ENCODE measurements around the gene CAPZA1.
"Not testable (repeated sequence)": the region's sequence is repeated elsewhere in the genome, so short reads cannot be mapped to it uniquely, and the experiment has no call there.

CAPZA1 gene

GRCh38 chr1:112624493-112624892 lies 4.9 kb downstream of the CAPZA1 start:
- H2BK5ac ChIP-seq (ENCODE audit: low read depth, low read length, poor library complexity); H3K14ac ChIP-seq (ENCODE audit: low read length); H2AFZ ChIP-seq (ENCODE audit: insufficient read depth, low read length, poor library complexity); H3K36me3 ChIP-seq (ENCODE audit: control insufficient read depth in 1 of 2, insufficient read depth in 2 of 2, low read length in 2 of 2); H3K27ac ChIP-seq (ENCODE audit: low read depth, low read length); H3K27me3 ChIP-seq (ENCODE audit: insufficient read depth, low read length); H3K23ac ChIP-seq (ENCODE audit: low read length); H3K79me1 ChIP-seq (ENCODE audit: low read length); DNase-seq; H3K4ac ChIP-seq (ENCODE audit: low read depth, low read length); H4K8ac ChIP-seq (ENCODE audit: low read depth, low read length); H2AK5ac ChIP-seq (ENCODE audit: low read length); H3K4me1 ChIP-seq (ENCODE audit: control insufficient read depth in 1 of 2, insufficient read depth in 2 of 2, low read length in 2 of 2); H2BK12ac ChIP-seq (ENCODE audit: low read length); H3K9ac ChIP-seq (ENCODE audit: low read length); H4K12ac ChIP-seq (ENCODE audit: low read depth, low read length); H4K91ac ChIP-seq (ENCODE audit: low read depth, low read length); H2BK120ac ChIP-seq (ENCODE audit: insufficient read depth, low read length, poor library complexity); H3K18ac ChIP-seq (ENCODE audit: low read length); H3K9me3 ChIP-seq (ENCODE audit: insufficient read depth, low read depth, low read length); H3K4me3 ChIP-seq (ENCODE audit: low read depth, low read length); H3K4me2 ChIP-seq (ENCODE audit: low read length): not testable (repeated sequence)
- H3K79me2 ChIP-seq (ENCODE audit: control insufficient read depth, insufficient read depth, low read length, poor library complexity) = peaks cover 19% of the 10 kb centered on the region
- WGBS (ENCODE audit: extremely low coverage, insufficient coverage, insufficient read length) = no CpG with 5 or more reads among the region's 5 CpGs

GRCh38 chr1:112625696-112626095 lies 6.1 kb downstream of the CAPZA1 start:
- H2BK12ac ChIP-seq (ENCODE audit: low read length) = no peak overlapping the region
- H3K27me3 ChIP-seq (ENCODE audit: insufficient read depth, low read length) = no peaks in the 10 kb centered on the region
- peaks cover 4 to 6% of the 10 kb centered on the region in 2 experiments for H3K36me3 ChIP-seq (ENCODE audit: control insufficient read depth in 1 of 2, insufficient read depth in 2 of 2, low read length in 2 of 2)
- no peak overlapping the region for H2BK120ac ChIP-seq (ENCODE audit: insufficient read depth, low read length, poor library complexity)
- no peak overlapping the region for H2BK5ac ChIP-seq (ENCODE audit: low read depth, low read length, poor library complexity)
- peak overlapping the region; percentile 41 for H3K4me3 ChIP-seq (ENCODE audit: low read depth, low read length)
- H3K18ac ChIP-seq (ENCODE audit: low read length) = no peak overlapping the region
- H4K91ac ChIP-seq (ENCODE audit: low read depth, low read length) = no peak overlapping the region
- H3K4me2 ChIP-seq (ENCODE audit: low read length) = no peak overlapping the region
- no peak overlapping the region for H3K9ac ChIP-seq (ENCODE audit: low read length)
- H3K79me1 ChIP-seq (ENCODE audit: low read length) = no peaks in the 10 kb centered on the region
- peak overlapping the region; percentile 70 for H3K23ac ChIP-seq (ENCODE audit: low read length)
- peaks cover 16% of the 10 kb centered on the region for H3K79me2 ChIP-seq (ENCODE audit: control insufficient read depth, insufficient read depth, low read length, poor library complexity)
- no peak overlapping the region for H3K27ac ChIP-seq (ENCODE audit: low read depth, low read length)
- H3K4ac ChIP-seq (ENCODE audit: low read depth, low read length) = peak overlapping the region; percentile 60
- H3K14ac ChIP-seq (ENCODE audit: low read length) = no peak overlapping the region
- H4K8ac ChIP-seq (ENCODE audit: low read depth, low read length) = no peak overlapping the region
- no peaks in the 10 kb centered on the region for H3K4me1 ChIP-seq (ENCODE audit: control insufficient read depth in 1 of 2, insufficient read depth in 2 of 2, low read length in 2 of 2)
- WGBS (ENCODE audit: extremely low coverage, insufficient coverage, insufficient read length) = no CpG with 5 or more reads among the region's 2 CpGs
- no peak overlapping the region for H2AK5ac ChIP-seq (ENCODE audit: low read length)
- no peak overlapping the region for H2AFZ ChIP-seq (ENCODE audit: insufficient read depth, low read length, poor library complexity)
- H3K9me3 ChIP-seq (ENCODE audit: insufficient read depth, low read depth, low read length) = no peaks in the 10 kb centered on the region
- no peak overlapping the region for H4K12ac ChIP-seq (ENCODE audit: low read depth, low read length)
- peak; percentile 80 to 92 for DNase-seq

- no peak overlapping the region for H3K27ac ChIP-seq (ENCODE audit: low read depth, low read length)
- H3K4me3 ChIP-seq (ENCODE audit: low read depth, low read length) = no peak overlapping the region
- no peak overlapping the region for H2AFZ ChIP-seq (ENCODE audit: insufficient read depth, low read length, poor library complexity)
- no peak overlapping the region for H3K18ac ChIP-seq (ENCODE audit: low read length)
- no peak overlapping the region for H4K8ac ChIP-seq (ENCODE audit: low read depth, low read length)
- no peaks in the 10 kb centered on the region for H3K79me1 ChIP-seq (ENCODE audit: low read length)
- H2BK5ac ChIP-seq (ENCODE audit: low read depth, low read length, poor library complexity) = no peak overlapping the region
- H2AK5ac ChIP-seq (ENCODE audit: low read length) = no peak overlapping the region
- H2BK12ac ChIP-seq (ENCODE audit: low read length) = no peak overlapping the region
- DNase-seq = no peak
- H4K91ac ChIP-seq (ENCODE audit: low read depth, low read length) = no peak overlapping the region
- no peak overlapping the region for H3K9ac ChIP-seq (ENCODE audit: low read length)
- no peaks in the 10 kb centered on the region for H3K9me3 ChIP-seq (ENCODE audit: insufficient read depth, low read depth, low read length)
- H2BK120ac ChIP-seq (ENCODE audit: insufficient read depth, low read length, poor library complexity) = no peak overlapping the region
- no CpG with 5 or more reads among the region's 5 CpGs for WGBS (ENCODE audit: extremely low coverage, insufficient coverage, insufficient read length)
- H3K4me2 ChIP-seq (ENCODE audit: low read length) = no peak overlapping the region
- peak overlapping the region; percentile 39 for H3K4ac ChIP-seq (ENCODE audit: low read depth, low read length)
- H4K12ac ChIP-seq (ENCODE audit: low read depth, low read length) = no peak overlapping the region
- H3K79me2 ChIP-seq (ENCODE audit: control insufficient read depth, insufficient read depth, low read length, poor library complexity) = peaks cover 15% of the 10 kb centered on the region
- no peaks in the 10 kb centered on the region for H3K4me1 ChIP-seq (ENCODE audit: control insufficient read depth in 1 of 2, insufficient read depth in 2 of 2, low read length in 2 of 2)
- H3K14ac ChIP-seq (ENCODE audit: low read length) = no peak overlapping the region
- peaks cover 4 to 6% of the 10 kb centered on the region in 2 experiments for H3K36me3 ChIP-seq (ENCODE audit: control insufficient read depth in 1 of 2, insufficient read depth in 2 of 2, low read length in 2 of 2)
- no peaks in the 10 kb centered on the region for H3K27me3 ChIP-seq (ENCODE audit: insufficient read depth, low read length)
- no peak overlapping the region for H3K23ac ChIP-seq (ENCODE audit: low read length)
These were observed 6.6 kb downstream of the CAPZA1 start for GRCh38 chr1:112626193-112626592.

GRCh38 chr1:112626887-112627286 lies 7.3 kb downstream of the CAPZA1 start:
- H3K36me3 ChIP-seq (ENCODE audit: control insufficient read depth in 1 of 2, insufficient read depth in 2 of 2, low read length in 2 of 2) = peaks cover 4 to 6% of the 10 kb centered on the region in 2 experiments
- H3K27me3 ChIP-seq (ENCODE audit: insufficient read depth, low read length) = no peaks in the 10 kb centered on the region
- no peak overlapping the region for H3K4me2 ChIP-seq (ENCODE audit: low read length)
- H3K4ac ChIP-seq (ENCODE audit: low read depth, low read length) = peak overlapping the region; percentile 91
- DNase-seq = no peak
- H3K9ac ChIP-seq (ENCODE audit: low read length) = no peak overlapping the region
- no peak overlapping the region for H2AFZ ChIP-seq (ENCODE audit: insufficient read depth, low read length, poor library complexity)
- H2BK5ac ChIP-seq (ENCODE audit: low read depth, low read length, poor library complexity) = no peak overlapping the region
- no peak overlapping the region for H3K14ac ChIP-seq (ENCODE audit: low read length)
- H4K91ac ChIP-seq (ENCODE audit: low read depth, low read length) = no peak overlapping the region
- no peak overlapping the region for H4K8ac ChIP-seq (ENCODE audit: low read depth, low read length)
- H3K79me2 ChIP-seq (ENCODE audit: control insufficient read depth, insufficient read depth, low read length, poor library complexity) = peaks cover 13% of the 10 kb centered on the region
- no peaks in the 10 kb centered on the region for H3K9me3 ChIP-seq (ENCODE audit: insufficient read depth, low read depth, low read length)
- no peak overlapping the region for H4K12ac ChIP-seq (ENCODE audit: low read depth, low read length)
- no peaks in the 10 kb centered on the region for H3K4me1 ChIP-seq (ENCODE audit: control insufficient read depth in 1 of 2, insufficient read depth in 2 of 2, low read length in 2 of 2)
- H3K27ac ChIP-seq (ENCODE audit: low read depth, low read length) = no peak overlapping the region
- no peak overlapping the region for H2AK5ac ChIP-seq (ENCODE audit: low read length)
- H3K18ac ChIP-seq (ENCODE audit: low read length) = no peak overlapping the region
- no peaks in the 10 kb centered on the region for H3K79me1 ChIP-seq (ENCODE audit: low read length)
- no peak overlapping the region for H2BK12ac ChIP-seq (ENCODE audit: low read length)
- no peak overlapping the region for H3K4me3 ChIP-seq (ENCODE audit: low read depth, low read length)
- H3K23ac ChIP-seq (ENCODE audit: low read length) = no peak overlapping the region
- no peak overlapping the region for H2BK120ac ChIP-seq (ENCODE audit: insufficient read depth, low read length, poor library complexity)
